HG03045 (cell line): ENCODE measurements around the gene VIPR2.
"Not testable (repeated sequence)": the region's sequence is repeated elsewhere in the genome, so short reads cannot be mapped to it uniquely, and the experiment has no call there.

Experiments used
- ATAC-seq: cut with Tn5 transposase; IDR thresholded peaks from one replicate; pipeline ENCODE4 v1.9.1; 2021; ENCODE audit warnings: mild to moderate bottlenecking, moderate library complexity; ENCODE audit not compliant: unreplicated experiment

The VIPR2 gene

DNA sequence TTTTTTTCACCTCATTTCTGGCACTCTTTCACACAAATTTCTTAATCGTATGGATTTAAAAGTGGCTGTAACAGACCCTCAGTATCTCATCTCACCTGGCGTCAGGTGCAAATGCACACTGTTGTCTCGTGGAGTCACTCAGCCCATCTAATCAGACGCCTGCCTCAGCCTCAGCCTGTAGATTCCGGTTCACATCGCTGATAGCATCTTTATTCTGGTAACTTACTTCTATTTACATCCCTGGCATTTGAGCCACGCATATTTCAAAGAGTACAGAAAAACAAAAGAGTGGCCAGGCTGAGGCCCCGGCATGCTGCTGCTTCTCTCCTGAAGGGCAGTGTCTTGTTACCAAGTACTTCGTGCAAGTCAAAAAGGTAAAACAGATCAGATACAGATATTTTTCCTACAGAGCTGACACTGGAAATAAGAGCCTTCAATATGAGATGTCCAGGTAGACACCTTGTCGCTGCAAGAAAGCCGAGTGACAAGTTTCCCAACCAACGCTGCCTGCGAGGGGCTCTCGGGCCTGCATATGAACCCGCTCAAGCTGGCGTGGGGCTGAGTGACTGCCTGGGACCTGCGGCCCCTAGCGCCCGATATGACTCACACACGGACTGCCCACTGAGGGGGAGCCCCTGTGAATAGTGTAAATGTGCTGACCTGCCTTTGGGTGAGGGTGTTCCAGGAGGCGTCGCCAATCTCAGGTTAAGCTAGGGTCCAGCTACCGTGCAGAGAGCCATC is 4.3 kb downstream of the VIPR2 start:
- no peak for ATAC-seq

DNA sequence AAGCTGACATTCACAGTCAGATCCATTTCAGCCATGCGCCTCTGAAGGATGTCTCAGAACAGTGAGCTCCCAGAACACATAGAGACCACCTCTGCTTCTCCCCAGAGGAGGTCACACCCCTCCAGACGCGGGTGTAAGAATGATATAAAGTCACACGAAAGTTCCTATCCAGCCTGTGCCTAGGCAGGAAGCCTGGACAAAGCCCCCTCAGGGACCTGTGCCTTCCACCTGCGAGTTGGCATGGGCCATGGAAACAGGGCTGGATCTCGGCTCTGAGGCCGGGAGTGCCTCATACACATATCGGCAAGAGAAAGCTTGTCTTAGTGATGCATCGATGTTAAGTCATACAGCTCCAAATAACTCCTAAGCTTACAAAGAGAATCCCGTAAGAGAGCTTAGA is 5.0 kb downstream of the VIPR2 start:
- no peak for ATAC-seq

GRCh38 chr7:159139202-159139601 is 5.5 kb downstream of the VIPR2 start:
- no peak for ATAC-seq

DNA sequence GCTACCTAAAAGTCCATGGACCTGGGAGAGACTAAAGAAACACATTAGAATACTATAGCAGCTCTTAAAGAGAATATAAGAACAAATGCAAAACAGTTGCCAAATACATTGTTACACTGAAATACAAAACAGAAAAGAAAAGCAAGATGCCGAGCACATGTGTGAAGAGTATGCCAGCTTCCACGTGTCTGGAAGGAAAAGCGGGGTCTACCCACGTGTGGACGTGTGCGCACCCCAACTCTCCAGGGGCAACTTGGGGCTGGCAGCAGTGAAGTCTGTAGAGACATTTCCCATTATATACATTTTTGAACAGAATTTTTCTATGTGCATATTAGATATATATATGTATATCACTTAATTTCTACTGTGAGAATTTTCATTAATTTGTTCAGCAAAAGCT is 6.2 kb downstream of the VIPR2 start:
- ATAC-seq = no peak

GRCh38 chr7:159137906-159138305 is 6.8 kb downstream of the VIPR2 start:
- no peak for ATAC-seq

DNA sequence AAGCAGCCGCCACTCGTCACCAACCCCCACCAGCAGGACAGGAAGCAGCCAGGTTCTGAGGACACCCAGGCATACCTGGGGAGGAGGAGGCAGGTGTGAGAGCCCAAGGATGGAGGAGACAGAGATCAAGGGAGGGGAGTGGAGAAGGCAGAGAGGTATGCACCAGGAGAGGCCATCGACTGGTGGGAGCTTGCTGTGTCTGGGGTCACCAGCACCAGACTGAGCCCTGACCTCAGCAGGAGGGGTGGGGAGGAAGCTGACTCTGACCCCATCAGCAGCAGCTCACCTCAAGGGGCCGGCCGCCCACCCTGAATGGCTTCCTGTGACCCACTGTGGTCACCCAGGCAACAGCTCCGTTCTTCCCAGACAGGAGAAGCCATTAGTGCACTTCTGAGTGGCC is 7.8 kb downstream of the VIPR2 start:
- ATAC-seq = no peak

DNA sequence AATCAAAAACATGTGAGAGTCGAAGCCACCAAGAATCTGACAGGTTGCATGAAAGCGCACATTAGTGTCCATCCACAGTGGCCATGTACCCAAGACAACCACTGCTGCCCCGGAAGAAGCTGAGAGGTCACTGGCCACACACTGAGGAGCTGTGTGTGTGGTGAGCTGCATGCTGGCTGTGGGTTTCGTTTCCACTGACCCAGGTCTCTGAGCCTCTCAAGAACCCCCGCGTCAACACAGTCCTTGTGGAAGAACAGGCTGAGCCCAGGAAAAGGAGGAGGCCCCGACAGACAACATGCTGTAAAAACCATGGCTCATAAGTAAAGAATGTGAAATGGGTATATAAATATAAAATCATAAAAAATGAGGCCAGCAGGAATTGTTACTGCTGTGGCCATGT is 8.2 kb downstream of the VIPR2 start:
- ATAC-seq = no peak

DNA sequence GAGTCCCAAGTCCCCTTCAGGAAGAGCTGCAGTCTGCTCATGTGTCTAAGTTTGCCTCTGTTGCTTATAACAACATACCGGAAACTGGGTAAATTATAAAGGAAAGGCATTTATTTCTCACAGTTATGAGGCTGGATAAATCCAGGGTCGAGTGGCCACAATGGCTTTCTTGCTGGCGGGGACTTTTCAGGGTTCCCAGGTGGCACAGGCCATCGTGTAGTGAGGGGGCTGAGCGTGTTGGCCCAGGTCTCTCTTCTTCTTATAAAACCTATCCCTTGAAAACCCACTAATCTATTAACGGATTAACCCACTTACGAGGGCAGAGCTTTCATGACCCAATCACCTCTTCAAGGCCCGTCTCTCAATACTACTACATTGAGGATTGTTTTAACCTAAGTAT is 8.7 kb downstream of the VIPR2 start:
- no peak for ATAC-seq

DNA sequence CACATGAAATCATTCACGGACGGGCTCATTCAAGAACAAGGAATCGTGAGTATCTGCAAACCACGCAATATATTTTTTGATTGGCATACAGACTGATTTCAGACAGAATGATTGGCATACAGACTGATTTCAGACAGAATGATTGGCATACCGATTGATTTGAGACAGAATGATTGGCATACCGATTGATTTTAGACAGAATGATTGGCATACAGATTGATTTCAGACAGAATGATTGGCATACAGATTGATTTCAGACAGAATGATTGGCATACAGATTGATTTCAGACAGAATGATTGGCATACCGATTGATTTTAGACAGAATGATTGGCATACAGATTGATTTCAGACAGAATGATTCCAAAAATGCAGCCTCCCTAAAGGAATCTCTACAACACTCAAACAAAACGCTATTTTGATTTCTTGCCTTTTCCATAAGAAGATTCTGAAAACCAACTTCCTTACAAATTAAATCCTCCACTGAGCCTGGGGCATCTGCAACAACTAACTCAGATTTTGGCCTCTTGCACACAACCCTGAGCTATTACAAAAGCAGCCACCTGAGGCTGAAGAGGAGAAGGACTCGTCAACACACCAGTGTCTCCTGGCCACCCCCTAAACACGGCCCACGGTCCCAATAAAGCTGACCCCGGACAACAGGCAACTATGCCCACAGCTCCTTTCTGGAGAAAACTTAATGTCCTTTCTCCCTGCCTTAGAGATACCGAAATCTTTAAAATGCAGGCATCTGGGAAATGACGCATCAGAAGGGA is 11.8 kb downstream of the VIPR2 start:
- not testable (repeated sequence) for ATAC-seq

- ATAC-seq = no peak
These were observed 13.8 kb downstream of the VIPR2 start for GRCh38 chr7:159130820-159131219.

DNA sequence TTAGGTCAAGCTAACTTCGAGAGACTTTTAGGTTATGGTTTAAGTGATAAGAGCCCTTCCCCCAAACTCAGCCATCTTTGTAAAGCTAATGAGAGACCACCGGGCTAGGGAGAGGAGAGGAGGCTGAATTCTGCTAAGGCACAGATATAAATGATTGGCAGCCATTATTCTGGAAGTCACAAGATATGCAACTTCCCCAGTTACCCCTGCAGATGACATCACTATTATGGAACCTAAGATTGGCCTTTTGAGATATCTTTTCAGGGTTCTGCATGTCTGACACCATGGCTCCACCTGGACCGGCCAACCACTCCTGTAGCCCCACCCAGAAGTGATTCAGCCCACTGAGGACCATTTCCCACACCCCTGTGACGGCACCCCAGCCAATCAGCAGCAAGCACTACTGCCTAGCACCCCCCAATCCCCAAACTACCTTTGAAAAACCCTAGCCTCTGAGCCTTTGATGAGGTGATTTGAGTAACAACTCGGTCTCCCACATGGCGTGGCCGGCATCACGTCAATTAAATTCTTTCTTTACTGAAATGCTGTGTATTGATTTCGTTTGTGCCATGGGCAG is 14.4 kb downstream of the VIPR2 start:
- no peak for ATAC-seq

DNA sequence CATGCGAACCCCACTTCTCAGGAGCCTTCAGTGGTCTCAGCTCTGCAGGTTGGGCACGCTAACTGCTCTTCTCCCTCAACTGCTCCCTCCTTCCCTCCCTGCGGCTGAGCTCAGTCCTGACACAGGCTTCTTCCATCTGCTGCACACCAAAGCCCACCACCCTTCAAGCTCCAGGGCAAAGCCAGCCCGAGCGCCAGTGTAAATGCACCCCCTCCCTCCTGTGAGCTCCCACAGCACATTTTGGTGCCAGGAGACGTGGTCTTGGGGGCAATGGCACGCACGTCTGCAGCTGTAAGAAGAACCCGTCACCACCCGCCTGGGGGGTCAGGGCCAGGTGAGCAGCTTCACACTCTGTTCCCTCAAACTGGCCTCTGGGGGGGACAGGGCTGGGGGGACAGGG is 15.9 kb downstream of the VIPR2 start:
- ATAC-seq = no peak

DNA sequence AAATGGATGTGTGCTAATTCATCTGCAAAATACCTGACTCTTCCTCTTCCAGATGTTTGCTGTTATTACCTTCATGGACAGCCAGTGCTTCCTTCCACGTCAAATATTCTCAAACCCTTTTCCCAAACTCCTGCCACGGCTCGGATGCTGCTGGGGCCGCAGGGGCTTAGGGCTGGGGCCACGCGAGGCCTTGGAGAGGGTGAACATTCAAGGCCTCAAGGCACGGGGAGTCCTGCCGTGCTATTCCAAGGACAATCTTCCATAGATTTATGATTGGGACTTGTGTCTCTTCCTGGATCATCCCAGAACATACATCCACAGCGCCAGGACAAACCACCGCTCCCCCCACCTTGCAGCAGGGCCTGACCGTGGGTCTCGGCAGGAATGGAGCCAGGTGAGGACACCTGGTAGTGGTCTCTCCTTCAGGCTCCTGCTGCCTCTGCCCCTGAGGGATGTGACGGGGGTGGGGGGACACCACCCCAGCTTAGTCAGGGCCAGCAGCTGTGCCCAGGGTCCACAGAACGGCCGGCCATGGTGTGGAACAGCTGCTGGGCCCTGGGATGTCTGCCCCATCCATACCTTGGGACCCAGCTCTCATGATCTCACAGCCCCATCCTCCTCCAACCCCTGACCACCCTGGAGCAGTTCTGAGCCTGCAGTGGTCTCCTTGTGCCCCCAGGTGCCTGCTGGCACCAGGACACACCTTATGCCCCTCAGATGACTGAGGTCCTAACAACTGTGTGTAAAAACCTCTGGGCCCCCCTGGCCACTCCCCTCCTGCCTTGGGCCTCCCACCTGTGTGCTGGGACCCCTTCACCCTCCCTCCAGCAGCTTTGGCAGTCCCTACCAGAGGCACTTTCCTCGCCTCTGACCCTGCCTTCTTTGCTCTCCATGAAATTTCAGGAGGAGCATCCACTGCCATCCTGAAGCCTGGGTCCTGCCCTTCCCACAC is 16.7 kb downstream of the VIPR2 start:
- no peak for ATAC-seq

DNA sequence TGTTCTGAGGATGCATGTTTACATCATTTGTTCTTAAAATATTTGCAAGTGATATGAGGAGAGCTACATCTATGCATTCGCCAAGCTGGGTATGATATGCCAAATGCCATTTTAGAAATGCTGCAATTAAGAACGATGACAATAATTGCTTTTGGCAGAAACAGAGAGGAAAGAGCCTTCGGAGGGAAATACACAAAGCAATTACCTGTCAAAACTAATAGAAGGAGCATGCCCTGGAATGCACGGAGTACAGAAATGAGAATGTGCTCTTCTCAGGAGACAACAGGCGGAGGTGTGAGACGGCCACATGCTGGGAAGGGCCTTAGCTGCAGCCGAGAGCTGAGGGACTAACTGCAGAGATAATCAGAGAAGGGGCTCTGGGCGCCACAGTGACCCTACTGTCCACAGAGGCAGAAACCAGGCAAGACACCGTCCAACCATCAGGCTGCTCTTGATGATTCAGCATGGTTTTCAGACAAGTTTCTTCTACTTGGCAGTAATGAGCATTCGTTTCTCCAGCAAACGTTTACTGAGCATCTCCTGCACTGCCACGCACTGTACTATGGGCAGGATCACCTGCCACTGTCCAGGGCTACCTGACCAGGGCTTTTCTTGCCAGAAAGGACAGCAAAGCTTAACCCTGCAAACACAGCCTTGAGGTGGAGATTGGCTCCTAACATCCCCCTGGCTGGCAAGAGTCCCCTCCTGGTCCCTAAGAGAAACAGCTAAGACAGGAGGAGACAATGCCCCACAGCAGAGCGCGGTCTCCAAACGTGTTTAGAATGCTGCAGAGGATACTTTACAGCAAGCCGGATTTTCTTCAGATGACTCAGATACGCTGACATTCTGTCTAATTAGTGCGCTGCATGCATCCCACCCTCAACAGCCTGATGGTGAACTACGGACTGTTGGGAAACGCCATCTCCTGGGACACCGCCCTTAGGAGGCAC is 18.1 kb downstream of the VIPR2 start:
- no peak for ATAC-seq

DNA sequence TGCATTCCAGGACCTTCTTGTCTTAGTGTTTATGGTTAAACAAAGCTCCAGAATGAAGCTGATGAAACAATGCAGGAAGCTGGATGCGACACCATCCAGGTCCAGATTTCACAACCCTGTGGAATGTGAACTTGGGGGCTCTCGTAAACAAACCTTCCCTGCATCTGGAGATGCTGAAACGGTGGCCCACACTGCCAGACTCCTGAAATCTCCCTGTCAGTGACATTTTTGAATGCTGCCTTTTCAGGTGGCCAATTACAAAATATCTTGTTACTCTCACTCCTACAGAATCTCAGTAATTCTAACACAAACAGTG is 18.8 kb downstream of the VIPR2 start:
- no peak for ATAC-seq

- ATAC-seq = no peak
These were observed 19.3 kb downstream of the VIPR2 start for GRCh38 chr7:159125104-159125954.

DNA sequence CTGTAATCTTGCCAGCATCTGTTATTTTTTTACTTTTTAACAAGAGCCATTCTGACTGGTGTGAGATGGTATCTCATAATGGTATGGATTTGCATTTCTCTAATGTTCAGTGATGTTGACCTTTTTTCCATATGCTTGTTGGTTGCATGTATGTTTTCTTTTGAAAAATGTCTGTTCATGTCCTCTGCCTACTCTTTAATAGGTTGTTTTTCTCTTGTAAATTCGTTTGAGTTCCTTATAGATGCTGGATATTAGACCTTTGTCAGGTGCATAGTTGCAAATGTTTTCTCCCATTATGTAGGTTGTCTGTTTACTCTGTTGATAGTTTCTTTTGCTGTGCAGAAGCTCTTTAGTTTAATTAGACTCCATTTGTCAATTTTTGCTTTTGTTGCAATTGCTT is 20.9 kb downstream of the VIPR2 start:
- not testable (repeated sequence) for ATAC-seq

DNA sequence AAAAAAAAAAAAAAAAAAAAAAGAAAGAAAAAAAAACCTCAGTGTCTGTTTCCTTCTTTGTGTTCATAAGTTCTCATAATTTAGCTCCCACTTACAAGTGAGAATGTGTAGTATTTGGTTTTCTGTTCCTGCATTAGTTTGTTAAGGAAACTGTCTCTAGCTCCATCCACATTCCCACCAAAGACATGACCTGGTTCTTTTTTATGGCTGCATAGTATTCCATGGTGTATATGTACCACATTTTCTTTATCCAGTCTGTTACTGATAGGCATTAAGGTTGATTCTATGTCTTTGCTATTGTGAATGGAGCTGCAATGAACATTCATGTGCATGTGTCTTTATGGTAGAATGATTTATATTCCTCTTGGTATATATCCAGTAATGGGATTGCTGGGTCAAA is 21.4 kb downstream of the VIPR2 start:
- ATAC-seq = not testable (repeated sequence)

- no peak for ATAC-seq
These were observed 22.4 kb downstream of the VIPR2 start for GRCh38 chr7:159122276-159122675.
